ENCODE measurements around the gene OFD1. TPM values are rescaled to one million over a fixed set of nuclear protein-coding genes. Genes with fewer than 3 reads are reported as not detected.

OFD1 gene
- total and polyA plus RNA-seq, 7 donors: 7.4 to 46.0 (median 16.3) TPM

DNA sequence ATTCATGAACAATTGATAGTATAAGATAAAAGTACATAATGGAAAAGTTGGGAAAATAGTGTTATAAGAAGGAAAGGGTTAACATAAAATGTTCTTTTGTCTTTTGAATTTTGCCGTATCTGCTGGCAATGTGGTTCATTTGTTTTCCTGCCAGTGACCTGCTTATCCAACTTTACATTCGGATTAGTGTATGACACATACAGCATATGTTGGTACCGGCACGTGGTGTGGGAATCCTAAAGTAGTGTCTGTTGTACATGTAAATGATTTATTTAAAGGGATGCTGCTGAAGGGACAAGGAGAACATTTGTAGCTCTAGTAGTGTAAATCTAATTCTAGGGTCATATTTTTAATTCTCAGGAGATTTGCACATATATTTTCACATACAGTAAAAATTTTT lies 34.2 kb upstream of the OFD1 start:
- no peak for DNase-seq
- 68 to 79% methylated on average over 4 of the region's 4 CpGs for WGBS, 2 donors
- TF ChIP-seq EP300 (IDR thresholded peaks at IDR 0.05) (no peak), POLR2AphosphoS5 (IDR thresholded peaks at IDR 0.05) (no peak), POLR2A (IDR thresholded peaks at IDR 0.05) (no peak)
- TF ChIP-seq, protein P1, sequence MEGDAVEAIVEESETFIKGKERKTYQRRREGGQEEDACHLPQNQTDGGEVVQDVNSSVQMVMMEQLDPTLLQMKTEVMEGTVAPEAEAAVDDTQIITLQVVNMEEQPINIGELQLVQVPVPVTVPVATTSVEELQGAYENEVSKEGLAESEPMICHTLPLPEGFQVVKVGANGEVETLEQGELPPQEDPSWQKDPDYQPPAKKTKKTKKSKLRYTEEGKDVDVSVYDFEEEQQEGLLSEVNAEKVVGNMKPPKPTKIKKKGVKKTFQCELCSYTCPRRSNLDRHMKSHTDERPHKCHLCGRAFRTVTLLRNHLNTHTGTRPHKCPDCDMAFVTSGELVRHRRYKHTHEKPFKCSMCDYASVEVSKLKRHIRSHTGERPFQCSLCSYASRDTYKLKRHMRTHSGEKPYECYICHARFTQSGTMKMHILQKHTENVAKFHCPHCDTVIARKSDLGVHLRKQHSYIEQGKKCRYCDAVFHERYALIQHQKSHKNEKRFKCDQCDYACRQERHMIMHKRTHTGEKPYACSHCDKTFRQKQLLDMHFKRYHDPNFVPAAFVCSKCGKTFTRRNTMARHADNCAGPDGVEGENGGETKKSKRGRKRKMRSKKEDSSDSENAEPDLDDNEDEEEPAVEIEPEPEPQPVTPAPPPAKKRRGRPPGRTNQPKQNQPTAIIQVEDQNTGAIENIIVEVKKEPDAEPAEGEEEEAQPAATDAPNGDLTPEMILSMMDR (IDR thresholded peaks at IDR 0.05): no peak
- intact Hi-C loops (cut with DNase I): no loop called here
- no peaks in the 10 kb centered on the region for H3K9me3 ChIP-seq
- H3K4me3 ChIP-seq: no peak overlapping the region
- H3K4me1 ChIP-seq: peaks cover 0 to 33% (median 7%) of the 10 kb centered on the region in 4 donors
- no peak overlapping the region for H3K27ac ChIP-seq
- H3K27me3 ChIP-seq: no peaks in the 10 kb centered on the region
- no peaks in the 10 kb centered on the region for H3K36me3 ChIP-seq

GRCh38 chrX:13702111-13702789 lies 32.3 kb upstream of the OFD1 start:
- no peaks in the 10 kb centered on the region for H3K27me3 ChIP-seq
- TF ChIP-seq EP300 (IDR thresholded peaks at IDR 0.05) (no peak), POLR2AphosphoS5 (IDR thresholded peaks at IDR 0.05) (no peak), POLR2A (IDR thresholded peaks at IDR 0.05) (no peak)
- TF ChIP-seq, protein P1 (IDR thresholded peaks at IDR 0.05): no peak
- no peak overlapping the region for H3K27ac ChIP-seq
- intact Hi-C loops (cut with DNase I): no loop called here
- H3K36me3 ChIP-seq: no peaks in the 10 kb centered on the region
- no peak for DNase-seq
- no peak overlapping the region for H3K4me3 ChIP-seq
- H3K4me1 ChIP-seq: peaks cover 0 to 33% (median 5%) of the 10 kb centered on the region in 4 donors
- WGBS, 2 donors: 86% methylated on average over 5 of the region's 5 CpGs
- no peaks in the 10 kb centered on the region for H3K9me3 ChIP-seq

- WGBS, 2 donors: 57 to 78% methylated on average over 3 of the region's 3 CpGs
- H3K4me1 ChIP-seq: peaks cover 0 to 33% (median 4%) of the 10 kb centered on the region in 4 donors
- intact Hi-C loops (cut with DNase I): no loop called here
- H3K27ac ChIP-seq: no peak overlapping the region
- TF ChIP-seq POLR2AphosphoS5 (IDR thresholded peaks at IDR 0.05) (no peak), POLR2A (IDR thresholded peaks at IDR 0.05) (no peak), EP300 (IDR thresholded peaks at IDR 0.05) (no peak)
- TF ChIP-seq, protein P1 (IDR thresholded peaks at IDR 0.05): no peak
- no peak overlapping the region for H3K4me3 ChIP-seq
- H3K36me3 ChIP-seq: no peaks in the 10 kb centered on the region
- H3K9me3 ChIP-seq: no peaks in the 10 kb centered on the region
- H3K27me3 ChIP-seq: no peaks in the 10 kb centered on the region
- no peak for DNase-seq
Measured at GRCh38 chrX:13703135-13703534, 31.4 kb upstream of the OFD1 start.

GRCh38 chrX:13703589-13703988 lies 31.0 kb upstream of the OFD1 start:
- Histone ChIP-seq H3K36me3 (no peaks in the 10 kb centered on the region), H3K4me1 (peaks cover 0 to 28% (median 4%) of the 10 kb centered on the region in 4 donors), H3K27ac (peak overlapping the region in 1 of 4 donors; percentile 40), H3K27me3 (no peaks in the 10 kb centered on the region), H3K9me3 (no peaks in the 10 kb centered on the region), H3K4me3 (no peak overlapping the region)
- WGBS, 2 donors: 72 to 74% methylated on average over 3 of the region's 3 CpGs
- DNase-seq: no peak
- intact Hi-C loops (cut with DNase I): no loop called here
- TF ChIP-seq POLR2AphosphoS5 (IDR thresholded peaks at IDR 0.05): no peak
- TF ChIP-seq, protein P1 (IDR thresholded peaks at IDR 0.05): no peak
- no peak for TF ChIP-seq EP300 (IDR thresholded peaks at IDR 0.05)
- no peak for TF ChIP-seq POLR2A (IDR thresholded peaks at IDR 0.05)

GRCh38 chrX:13711141-13711540 lies 23.4 kb upstream of the OFD1 start:
- intact Hi-C loops (cut with DNase I): no loop called here
- H3K27ac ChIP-seq: no peak overlapping the region
- TF ChIP-seq EP300 (IDR thresholded peaks at IDR 0.05) (no peak), POLR2A (IDR thresholded peaks at IDR 0.05) (no peak), POLR2AphosphoS5 (IDR thresholded peaks at IDR 0.05) (no peak)
- TF ChIP-seq, protein P1 (IDR thresholded peaks at IDR 0.05): no peak
- DNase-seq: no peak
- peaks cover 0 to 19% (median 4%) of the 10 kb centered on the region in 4 donors for H3K36me3 ChIP-seq
- no peaks in the 10 kb centered on the region for H3K27me3 ChIP-seq
- no peaks in the 10 kb centered on the region for H3K9me3 ChIP-seq
- no peak overlapping the region for H3K4me3 ChIP-seq
- no peaks in the 10 kb centered on the region for H3K4me1 ChIP-seq
- WGBS, 2 donors: 66 to 85% methylated on average over 4 of the region's 4 CpGs
